WI38 (cell line): ENCODE results near the gene TMOD3.

Experiments
- H3K4me3 ChIP-seq: 2 replicates; pipeline ENCODE4 v1.5.1; 2011; ENCODE audit warnings: low read depth, mild to moderate bottlenecking, control low read depth, low read length
- TF ChIP-seq, protein P1 (sequence below): IDR thresholded peaks from 2 replicates; pipeline ENCODE4 v1.5.1; 2012; ENCODE audit warnings: low read depth, mild to moderate bottlenecking, control low read depth, low read length

The TMOD3 gene

DNA sequence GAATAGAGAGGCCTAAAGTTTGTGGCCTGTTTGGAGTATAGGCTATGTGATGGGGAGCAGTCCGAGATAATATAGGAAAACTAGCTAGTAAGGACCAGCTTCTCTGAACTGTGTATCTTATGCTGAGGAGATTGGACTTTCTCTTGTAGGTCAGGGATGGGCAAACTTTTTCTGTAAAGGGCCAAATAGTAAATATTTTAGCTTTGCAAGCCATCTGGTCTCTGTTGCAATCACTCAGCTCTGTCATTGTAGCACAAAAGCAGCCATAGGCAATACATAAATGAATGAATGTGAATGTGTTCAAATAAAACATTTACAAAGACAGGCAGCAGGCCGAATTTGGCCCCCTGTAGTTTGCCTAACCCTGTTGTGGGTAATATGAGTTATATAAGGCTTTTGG lies 24.5 kb downstream of the TMOD3 start:
- TF ChIP-seq, protein P1, sequence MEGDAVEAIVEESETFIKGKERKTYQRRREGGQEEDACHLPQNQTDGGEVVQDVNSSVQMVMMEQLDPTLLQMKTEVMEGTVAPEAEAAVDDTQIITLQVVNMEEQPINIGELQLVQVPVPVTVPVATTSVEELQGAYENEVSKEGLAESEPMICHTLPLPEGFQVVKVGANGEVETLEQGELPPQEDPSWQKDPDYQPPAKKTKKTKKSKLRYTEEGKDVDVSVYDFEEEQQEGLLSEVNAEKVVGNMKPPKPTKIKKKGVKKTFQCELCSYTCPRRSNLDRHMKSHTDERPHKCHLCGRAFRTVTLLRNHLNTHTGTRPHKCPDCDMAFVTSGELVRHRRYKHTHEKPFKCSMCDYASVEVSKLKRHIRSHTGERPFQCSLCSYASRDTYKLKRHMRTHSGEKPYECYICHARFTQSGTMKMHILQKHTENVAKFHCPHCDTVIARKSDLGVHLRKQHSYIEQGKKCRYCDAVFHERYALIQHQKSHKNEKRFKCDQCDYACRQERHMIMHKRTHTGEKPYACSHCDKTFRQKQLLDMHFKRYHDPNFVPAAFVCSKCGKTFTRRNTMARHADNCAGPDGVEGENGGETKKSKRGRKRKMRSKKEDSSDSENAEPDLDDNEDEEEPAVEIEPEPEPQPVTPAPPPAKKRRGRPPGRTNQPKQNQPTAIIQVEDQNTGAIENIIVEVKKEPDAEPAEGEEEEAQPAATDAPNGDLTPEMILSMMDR: no peak
- no peak overlapping the region for H3K4me3 ChIP-seq

DNA sequence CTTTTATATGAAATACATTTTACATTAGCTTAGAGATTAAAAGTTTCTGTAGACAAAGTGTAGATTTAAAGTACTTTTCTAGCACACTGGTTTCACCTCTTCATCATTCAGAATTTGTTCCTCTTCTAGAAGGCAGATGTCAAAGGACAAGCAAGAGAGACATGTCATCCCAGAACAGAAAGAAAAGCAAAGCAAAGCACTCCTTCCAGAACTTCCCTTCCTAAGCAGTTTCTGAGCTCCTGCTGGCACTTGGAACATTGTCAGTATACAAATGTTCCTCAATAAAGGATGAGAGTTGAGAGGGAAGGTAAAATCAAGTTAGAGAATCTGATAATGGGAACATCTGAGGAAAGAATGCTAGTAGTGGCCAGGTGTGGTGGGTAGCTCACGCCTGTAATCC lies 26.2 kb downstream of the TMOD3 start:
- no peak overlapping the region for H3K4me3 ChIP-seq
- TF ChIP-seq, protein P1: no peak

DNA sequence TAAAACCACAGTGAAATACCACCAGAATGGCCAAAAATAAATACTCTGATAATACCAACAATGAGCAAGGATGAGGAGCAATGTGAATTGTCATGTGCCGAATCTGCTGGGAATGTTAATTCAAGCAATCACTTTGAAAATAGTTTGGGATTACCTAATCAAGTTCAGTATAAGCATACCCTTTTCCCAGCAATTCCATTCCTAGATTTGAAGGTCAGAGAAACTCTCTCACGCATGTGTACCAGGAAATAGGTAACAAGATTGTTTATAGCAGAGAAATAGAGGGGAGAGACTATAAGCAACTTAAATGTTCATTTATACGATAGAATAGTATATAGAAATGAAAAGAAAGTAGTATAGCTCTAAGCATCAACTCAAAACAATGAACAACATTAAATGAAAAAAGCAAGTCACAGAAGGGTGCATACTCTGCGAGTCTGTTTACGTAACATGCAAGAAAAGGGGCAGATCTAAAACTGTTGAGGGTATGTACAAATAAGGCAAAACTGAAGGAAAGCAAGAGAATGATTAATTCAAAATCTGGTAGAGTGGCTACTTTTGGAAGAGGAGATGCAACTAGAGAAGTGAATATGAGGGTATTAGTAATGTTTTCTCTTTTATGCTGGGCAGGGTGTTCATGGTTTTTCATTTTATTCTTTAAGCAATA lies 27.4 kb downstream of the TMOD3 start:
- H3K4me3 ChIP-seq: no peak overlapping the region
- TF ChIP-seq, protein P1: no peak

DNA sequence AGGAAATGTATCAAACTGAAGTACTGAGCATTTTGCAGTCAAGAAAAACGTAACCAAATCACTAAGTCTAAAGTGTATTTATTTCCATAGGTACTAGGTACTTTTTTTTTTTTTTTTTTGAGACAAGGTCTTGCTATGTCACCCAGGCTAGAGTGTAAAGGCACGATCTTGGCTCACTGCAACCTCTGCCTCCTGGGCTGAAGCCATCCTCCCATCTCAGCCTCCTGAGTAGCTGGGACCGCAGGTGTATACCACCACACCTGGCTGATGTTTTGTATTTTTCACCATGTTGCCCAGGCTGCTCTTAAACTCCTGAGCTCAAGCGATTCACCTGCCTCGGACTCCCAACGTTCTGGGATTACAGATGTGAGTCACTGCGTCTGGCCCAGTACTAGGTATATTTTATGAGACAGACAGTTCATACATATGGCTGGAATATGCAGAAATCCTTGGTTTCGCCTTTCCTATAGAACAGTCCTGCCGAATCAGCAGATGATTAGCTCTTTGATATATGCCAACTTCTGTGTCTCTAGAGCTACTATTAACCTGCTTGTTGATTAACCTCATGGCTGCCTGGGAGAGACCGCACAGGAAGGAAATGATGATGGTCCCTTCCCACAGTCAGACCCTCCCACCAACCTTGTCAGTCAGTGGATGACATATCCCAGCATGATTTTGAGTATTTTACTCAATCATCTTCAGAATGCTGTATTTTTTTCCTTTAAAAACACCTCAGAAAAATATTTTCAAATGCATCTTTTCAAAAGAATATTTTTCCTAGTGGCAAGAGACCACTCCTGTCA lies 32.3 kb downstream of the TMOD3 start:
- TF ChIP-seq, protein P1: no peak
- no peak overlapping the region for H3K4me3 ChIP-seq

DNA sequence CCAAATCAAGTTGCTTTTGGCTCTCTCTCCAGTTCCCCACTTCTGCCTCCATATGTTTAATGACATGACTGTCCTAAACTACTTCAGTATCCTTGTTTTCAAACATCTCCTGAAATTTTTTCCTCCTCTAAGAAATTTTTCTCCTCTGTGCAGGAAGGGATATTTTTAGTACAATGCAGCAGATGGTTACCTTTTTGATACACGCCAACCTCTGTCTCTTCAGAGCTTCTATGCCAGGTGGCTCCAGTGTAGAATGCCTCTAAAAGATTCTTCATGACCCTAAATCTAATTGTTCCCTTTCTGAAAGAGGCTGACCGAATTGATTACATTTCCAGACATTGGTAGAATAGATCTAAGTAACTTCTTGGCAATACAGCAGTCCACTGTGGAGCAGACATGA lies 33.7 kb downstream of the TMOD3 start:
- TF ChIP-seq, protein P1: no peak
- no peak overlapping the region for H3K4me3 ChIP-seq

DNA sequence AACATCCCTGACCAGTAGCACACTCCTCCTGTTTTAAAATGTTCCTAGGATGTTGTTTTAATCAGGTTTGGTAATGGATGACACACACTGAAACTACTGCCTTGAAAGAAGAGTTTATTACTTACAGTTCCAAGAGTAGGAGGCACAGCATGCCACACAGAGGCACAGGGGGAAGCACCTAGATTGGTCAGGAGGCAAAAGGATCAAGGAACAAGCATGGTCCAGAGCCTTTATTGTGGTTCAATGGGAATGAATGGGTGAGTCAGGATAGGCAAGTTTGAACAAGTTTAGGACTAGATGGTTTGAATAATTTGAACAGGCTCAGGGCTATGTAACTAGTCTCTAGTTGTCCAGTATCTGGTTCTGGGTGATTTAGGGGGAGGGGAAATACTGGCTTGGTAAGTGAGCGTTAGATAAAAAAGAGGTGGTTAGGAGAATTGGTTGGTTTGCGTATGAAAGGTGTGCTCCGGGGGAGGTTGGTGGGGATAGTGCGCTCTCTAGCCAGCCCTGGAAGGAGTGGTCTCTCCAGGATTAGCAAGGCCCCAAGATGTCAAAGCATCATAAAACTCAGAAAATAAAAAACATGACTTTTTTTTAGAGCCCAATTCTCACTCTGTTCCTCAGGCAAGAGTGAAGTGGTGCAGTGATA lies 35.1 kb downstream of the TMOD3 start:
- H3K4me3 ChIP-seq: no peak overlapping the region
- TF ChIP-seq, protein P1: no peak

DNA sequence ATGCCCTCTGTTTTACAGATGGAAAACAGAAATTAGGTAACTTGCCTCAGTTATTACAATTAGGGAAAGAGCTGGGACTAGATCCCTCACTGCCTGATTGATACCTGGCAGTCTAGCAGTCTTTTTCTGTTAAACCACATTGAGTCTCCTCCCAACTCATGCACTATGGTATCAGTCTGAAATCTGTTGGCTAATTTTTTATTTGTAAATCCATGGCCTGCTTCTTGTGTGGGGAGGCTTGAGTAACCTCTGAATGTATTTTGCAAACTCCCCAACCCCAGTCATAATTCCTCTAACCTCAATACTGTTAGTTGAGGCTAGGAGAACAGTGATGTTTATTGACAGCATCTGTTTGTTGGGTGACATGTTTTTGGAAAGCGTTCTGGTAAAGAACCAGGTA lies 35.9 kb downstream of the TMOD3 start:
- no peak overlapping the region for H3K4me3 ChIP-seq
- TF ChIP-seq, protein P1: no peak
